ENCODE results near the gene ZFYVE1. TPM values are rescaled to one million over a fixed set of nuclear protein-coding genes. Genes with fewer than 3 reads are reported as not detected.

ZFYVE1 gene
- total and polyA plus RNA-seq, 7 experiments from 2014 or later = 6.1 to 24.8 (median 16.4) TPM

DNA sequence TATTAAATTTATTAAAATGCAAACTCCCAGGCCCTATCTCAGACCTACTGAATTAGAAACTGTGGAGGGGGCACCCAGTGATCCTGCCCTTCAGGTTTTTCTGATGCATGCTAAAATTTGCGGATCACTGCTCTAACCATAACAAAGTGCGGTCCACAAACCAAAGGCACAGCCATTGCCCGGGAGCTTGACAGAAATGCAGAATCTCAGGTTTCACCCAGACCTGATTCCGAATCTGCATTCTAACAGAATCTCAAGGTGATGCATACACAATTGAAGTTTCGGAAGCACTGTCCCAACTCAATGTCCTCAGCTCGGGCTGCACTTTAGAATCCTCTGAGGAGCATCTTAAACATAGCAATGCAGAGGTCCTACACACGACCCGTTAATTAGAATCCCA, 46.0 kb downstream of the ZFYVE1 start:
- H3K36me3 ChIP-seq (ENCODE audit: control insufficient read depth in 2 of 3, insufficient read depth in 3 of 3, low read length in 3 of 3) = peaks cover 5 to 70% (median 7%) of the 10 kb centered on the region in 3 experiments
- H3K36me3 Mint-ChIP-seq = peaks cover 6 to 56% (median 28%) of the 10 kb centered on the region in 5 donors
- CTCF ChIA-PET = no interaction called here
- no peak for DNase-seq
- H3K27me3 ChIP-seq (ENCODE audit: control insufficient read depth in 2 of 2, insufficient read depth in 2 of 2, low read length in 2 of 2) = no peaks in the 10 kb centered on the region
- H3K27ac Mint-ChIP-seq = no peak overlapping the region
- no peaks in the 10 kb centered on the region for H3K4me1 ChIP-seq (ENCODE audit: control insufficient read depth in 2 of 2, insufficient read depth in 2 of 2, low read length in 2 of 2)
- no peak overlapping the region for H3K4me3 ChIP-seq (ENCODE audit: low read length)
- no peaks in the 10 kb centered on the region for H3K9me3 ChIP-seq (ENCODE audit: control insufficient read depth in 2 of 3, low read length in 3 of 3)
- H3K27me3 Mint-ChIP-seq = no peaks in the 10 kb centered on the region
- POLR2A ChIA-PET = no interaction called here
- ATAC-seq = no peak
- intact Hi-C loops (cut with micrococcal nuclease) = no loop called here
- peaks cover 0 to 3% (median 0%) of the 10 kb centered on the region in 7 donors for H3K4me1 Mint-ChIP-seq
- no peak overlapping the region for H3K27ac ChIP-seq (ENCODE audit: low read depth, low read length)
- peak overlapping the region in 1 of 10 donors; percentile 56 for H3K4me3 Mint-ChIP-seq
- H3K9me3 Mint-ChIP-seq = peaks cover 0 to 5% (median 0%) of the 10 kb centered on the region in 11 donors

- no peak for DNase-seq
- Mint-ChIP-seq H3K36me3 (peaks cover 6 to 53% (median 16%) of the 10 kb centered on the region in 5 donors), H3K4me1 (peaks cover 0 to 1% (median 0%) of the 10 kb centered on the region in 7 donors), H3K27me3 (no peaks in the 10 kb centered on the region), H3K27ac (no peak overlapping the region), H3K9me3 (peaks cover 0 to 2% (median 0%) of the 10 kb centered on the region in 11 donors), H3K4me3 (no peak overlapping the region)
- H3K9me3 ChIP-seq (ENCODE audit: control insufficient read depth in 2 of 3, low read length in 3 of 3) = no peaks in the 10 kb centered on the region
- H3K4me1 ChIP-seq (ENCODE audit: control insufficient read depth in 2 of 2, insufficient read depth in 2 of 2, low read length in 2 of 2) = no peaks in the 10 kb centered on the region
- H3K27ac ChIP-seq (ENCODE audit: low read depth, low read length) = no peak overlapping the region
- ATAC-seq = no peak
- ChIA-PET CTCF (no interaction called here), POLR2A (interaction anchor here (0.6 kb wide), 1 partner anchor 10 kb away, joined by 3 read pairs; no protein-coding TSS in a partner anchor)
- no peak overlapping the region for H3K4me3 ChIP-seq (ENCODE audit: low read length)
- intact Hi-C loops (cut with micrococcal nuclease) = no loop called here
- peaks cover 5 to 73% (median 17%) of the 10 kb centered on the region in 3 experiments for H3K36me3 ChIP-seq (ENCODE audit: control insufficient read depth in 2 of 3, insufficient read depth in 3 of 3, low read length in 3 of 3)
- no peaks in the 10 kb centered on the region for H3K27me3 ChIP-seq (ENCODE audit: control insufficient read depth in 2 of 2, insufficient read depth in 2 of 2, low read length in 2 of 2)
These were observed 48.0 kb downstream of the ZFYVE1 start for GRCh38 chr14:72978856-72979255.

- H3K36me3 ChIP-seq (ENCODE audit: control insufficient read depth in 2 of 3, insufficient read depth in 3 of 3, low read length in 3 of 3) = peaks cover 7 to 84% (median 19%) of the 10 kb centered on the region in 3 experiments
- CTCF ChIA-PET = no interaction called here
These were observed 51.1 kb downstream of the ZFYVE1 start for GRCh38 chr14:72975770-72976169.

DNA sequence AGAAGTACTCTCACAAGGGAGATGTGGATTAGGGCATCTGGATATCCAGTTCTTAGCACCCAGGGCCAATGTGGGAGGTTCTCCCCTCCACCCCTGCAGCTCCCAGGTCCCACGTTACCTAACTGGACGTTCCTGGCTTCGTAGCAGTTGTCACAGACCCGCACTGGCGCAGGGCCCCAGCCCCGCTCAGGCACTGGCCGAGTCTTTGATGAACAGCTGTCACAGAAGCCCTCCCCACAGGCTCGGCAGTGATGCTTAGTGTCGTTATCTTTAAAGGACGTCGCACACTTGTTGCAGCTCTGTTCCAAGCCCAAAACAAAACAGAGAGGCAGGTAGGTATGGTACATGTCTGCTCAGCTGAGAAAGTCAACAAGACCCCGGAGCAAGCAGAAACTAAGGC, 52.2 kb downstream of the ZFYVE1 start:
- DNase-seq = no peak
- no peaks in the 10 kb centered on the region for H3K27me3 Mint-ChIP-seq
- intact Hi-C loops (cut with micrococcal nuclease) = no loop called here
- no peaks in the 10 kb centered on the region for H3K9me3 Mint-ChIP-seq
- ChIA-PET CTCF (no interaction called here), POLR2A (no interaction called here)
- no peak overlapping the region for H3K27ac Mint-ChIP-seq
- peaks cover 0 to 62% (median 16%) of the 10 kb centered on the region in 5 donors for H3K36me3 Mint-ChIP-seq
- no peaks in the 10 kb centered on the region for H3K27me3 ChIP-seq (ENCODE audit: control insufficient read depth in 2 of 2, insufficient read depth in 2 of 2, low read length in 2 of 2)
- H3K4me1 ChIP-seq (ENCODE audit: control insufficient read depth in 2 of 2, insufficient read depth in 2 of 2, low read length in 2 of 2) = no peaks in the 10 kb centered on the region
- ATAC-seq = no peak
- no peak overlapping the region for H3K27ac ChIP-seq (ENCODE audit: low read depth, low read length)
- no peaks in the 10 kb centered on the region for H3K9me3 ChIP-seq (ENCODE audit: control insufficient read depth in 2 of 3, low read length in 3 of 3)
- peaks cover 0 to 1% (median 0%) of the 10 kb centered on the region in 7 donors for H3K4me1 Mint-ChIP-seq
- H3K36me3 ChIP-seq (ENCODE audit: control insufficient read depth in 2 of 3, insufficient read depth in 3 of 3, low read length in 3 of 3) = peaks cover 7 to 90% (median 19%) of the 10 kb centered on the region in 3 experiments
- no peak overlapping the region for H3K4me3 ChIP-seq (ENCODE audit: low read length)
- H3K4me3 Mint-ChIP-seq = no peak overlapping the region

More at GRCh38 chr14:72975770-72976169, 51.1 kb downstream of the ZFYVE1 start:
- Mint-ChIP-seq H3K9me3 (no peaks in the 10 kb centered on the region), H3K4me3 (no peak overlapping the region), H3K4me1 (peaks cover 0 to 1% (median 0%) of the 10 kb centered on the region in 7 donors), H3K36me3 (peaks cover 0 to 55% (median 15%) of the 10 kb centered on the region in 5 donors), H3K27me3 (no peaks in the 10 kb centered on the region), H3K27ac (peak overlapping the region in 1 of 9 donors; percentile 32)
- intact Hi-C loops (cut with micrococcal nuclease) = no loop called here
- ATAC-seq = no peak
- no peak for DNase-seq
- no peaks in the 10 kb centered on the region for H3K27me3 ChIP-seq (ENCODE audit: control insufficient read depth in 2 of 2, insufficient read depth in 2 of 2, low read length in 2 of 2)
- POLR2A ChIA-PET = no interaction called here
- no peak overlapping the region for H3K4me3 ChIP-seq (ENCODE audit: low read length)
- H3K9me3 ChIP-seq (ENCODE audit: control insufficient read depth in 2 of 3, low read length in 3 of 3) = no peaks in the 10 kb centered on the region
- no peak overlapping the region for H3K27ac ChIP-seq (ENCODE audit: low read depth, low read length)
- no peaks in the 10 kb centered on the region for H3K4me1 ChIP-seq (ENCODE audit: control insufficient read depth in 2 of 2, insufficient read depth in 2 of 2, low read length in 2 of 2)

- POLR2A ChIA-PET = no interaction called here
- DNase-seq (no peak), ATAC-seq (no peak)
- no peaks in the 10 kb centered on the region for H3K4me1 Mint-ChIP-seq
- CTCF ChIA-PET = no interaction called here
- Histone ChIP-seq H3K4me1 (ENCODE audit: control insufficient read depth in 2 of 2, insufficient read depth in 2 of 2, low read length in 2 of 2) (no peaks in the 10 kb centered on the region), H3K4me3 (ENCODE audit: low read length) (no peak overlapping the region), H3K27me3 (ENCODE audit: control insufficient read depth in 2 of 2, insufficient read depth in 2 of 2, low read length in 2 of 2) (no peaks in the 10 kb centered on the region), H3K27ac (ENCODE audit: low read depth, low read length) (no peak overlapping the region), H3K9me3 (ENCODE audit: control insufficient read depth in 2 of 3, low read length in 3 of 3) (no peaks in the 10 kb centered on the region), H3K36me3 (ENCODE audit: control insufficient read depth in 2 of 3, insufficient read depth in 3 of 3, low read length in 3 of 3) (peaks cover 6 to 68% (median 12%) of the 10 kb centered on the region in 3 experiments)
- intact Hi-C loops (cut with micrococcal nuclease) = no loop called here
- no peak overlapping the region for H3K4me3 Mint-ChIP-seq
- H3K9me3 Mint-ChIP-seq = no peaks in the 10 kb centered on the region
- H3K36me3 Mint-ChIP-seq = peaks cover 4 to 54% (median 19%) of the 10 kb centered on the region in 5 donors
- peak overlapping the region in 1 of 9 donors; percentile 56 for H3K27ac Mint-ChIP-seq
- no peaks in the 10 kb centered on the region for H3K27me3 Mint-ChIP-seq
These were observed 56.0 kb downstream of the ZFYVE1 start for GRCh38 chr14:72970824-72971434.

GRCh38 chr14:72970058-72970630, 56.8 kb downstream of the ZFYVE1 start:
- CTCF ChIA-PET = no interaction called here

More at GRCh38 chr14:72970058-72970630, 56.8 kb downstream of the ZFYVE1 start:
- no peak overlapping the region for H3K27ac Mint-ChIP-seq
- ATAC-seq = no peak
- H3K36me3 Mint-ChIP-seq = peaks cover 4 to 51% (median 19%) of the 10 kb centered on the region in 5 donors
- Histone ChIP-seq H3K4me3 (ENCODE audit: low read length) (no peak overlapping the region), H3K9me3 (ENCODE audit: control insufficient read depth in 2 of 3, low read length in 3 of 3) (no peaks in the 10 kb centered on the region), H3K4me1 (ENCODE audit: control insufficient read depth in 2 of 2, insufficient read depth in 2 of 2, low read length in 2 of 2) (no peaks in the 10 kb centered on the region), H3K27ac (ENCODE audit: low read depth, low read length) (no peak overlapping the region), H3K27me3 (ENCODE audit: control insufficient read depth in 2 of 2, insufficient read depth in 2 of 2, low read length in 2 of 2) (no peaks in the 10 kb centered on the region), H3K36me3 (ENCODE audit: control insufficient read depth in 2 of 3, insufficient read depth in 3 of 3, low read length in 3 of 3) (peaks cover 6 to 60% (median 12%) of the 10 kb centered on the region in 3 experiments)
- H3K27me3 Mint-ChIP-seq = no peaks in the 10 kb centered on the region
- peaks cover 0 to 3% (median 0%) of the 10 kb centered on the region in 7 donors for H3K4me1 Mint-ChIP-seq
- intact Hi-C loops (cut with micrococcal nuclease) = no loop called here
- no peaks in the 10 kb centered on the region for H3K9me3 Mint-ChIP-seq
- DNase-seq = no peak
- no peak overlapping the region for H3K4me3 Mint-ChIP-seq
- POLR2A ChIA-PET = no interaction called here
